ENCODE measurements around the gene PRRT4.

GRCh38 chr7:128376077-128376476 is 14.6 kb upstream of the PRRT4 start:
- TF ChIP-seq POLR2A (IDR thresholded peaks at IDR 0.05; ENCODE audit: low read depth, low read length) (no peak), POLR2AphosphoS5 (IDR thresholded peaks at IDR 0.05; ENCODE audit: low read depth, low read length) (no peak)
